ENCODE measurements around the gene PRADC1.

Gene PRADC1

GRCh38 chr2:73250872-73251846, 18.1 kb upstream of the PRADC1 start:
- Histone ChIP-seq H3K9ac (ENCODE audit: low read depth, low read length) (no peak overlapping the region), H3K27ac (ENCODE audit: low read depth, low read length) (no peak overlapping the region), H3K4me3 (ENCODE audit: low read depth, low read length) (no peak overlapping the region), H3K27me3 (ENCODE audit: control insufficient read depth, insufficient read depth, low read length) (no peaks in the 10 kb centered on the region), H3K36me3 (ENCODE audit: control insufficient read depth, insufficient read depth, low read length) (peaks cover 83% of the 10 kb centered on the region), H3K4me1 (ENCODE audit: control insufficient read depth, insufficient read depth, low read length) (peaks cover 9% of the 10 kb centered on the region; the same call in 1 of the 2 replicates), H3K9me3 (ENCODE audit: control insufficient read depth, insufficient read depth, low read length) (no peaks in the 10 kb centered on the region)

DNA sequence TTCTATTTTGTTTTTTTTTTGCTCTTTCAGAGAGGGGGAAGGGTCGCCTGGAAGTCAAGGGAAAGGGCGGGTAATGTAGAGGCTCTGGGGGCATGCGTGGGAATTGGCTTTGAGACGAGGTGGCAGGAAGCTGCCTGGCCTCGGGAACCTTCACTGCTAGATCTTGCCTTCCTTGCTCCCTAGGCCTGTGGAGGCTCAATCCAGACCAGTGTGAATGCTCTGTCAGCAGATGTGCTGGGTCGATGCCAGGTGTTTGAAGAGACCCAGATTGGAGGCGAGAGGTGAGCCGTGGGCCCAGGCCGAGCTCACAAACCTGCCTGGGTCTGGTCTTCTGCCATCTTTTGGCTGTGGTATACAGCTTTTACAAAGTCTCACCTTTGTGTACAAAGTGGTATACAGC, 16.6 kb upstream of the PRADC1 start:
- H3K4me1 ChIP-seq (ENCODE audit: control insufficient read depth, insufficient read depth, low read length): no peaks in the 10 kb centered on the region
- peaks cover 97% of the 10 kb centered on the region for H3K36me3 ChIP-seq (ENCODE audit: control insufficient read depth, insufficient read depth, low read length)
- no peak overlapping the region for H3K4me3 ChIP-seq (ENCODE audit: low read depth, low read length)
- no peaks in the 10 kb centered on the region for H3K9me3 ChIP-seq (ENCODE audit: control insufficient read depth, insufficient read depth, low read length)
- H3K9ac ChIP-seq (ENCODE audit: low read depth, low read length): no peak overlapping the region
- no peak overlapping the region for H3K27ac ChIP-seq (ENCODE audit: low read depth, low read length)
- H3K27me3 ChIP-seq (ENCODE audit: control insufficient read depth, insufficient read depth, low read length): no peaks in the 10 kb centered on the region

DNA sequence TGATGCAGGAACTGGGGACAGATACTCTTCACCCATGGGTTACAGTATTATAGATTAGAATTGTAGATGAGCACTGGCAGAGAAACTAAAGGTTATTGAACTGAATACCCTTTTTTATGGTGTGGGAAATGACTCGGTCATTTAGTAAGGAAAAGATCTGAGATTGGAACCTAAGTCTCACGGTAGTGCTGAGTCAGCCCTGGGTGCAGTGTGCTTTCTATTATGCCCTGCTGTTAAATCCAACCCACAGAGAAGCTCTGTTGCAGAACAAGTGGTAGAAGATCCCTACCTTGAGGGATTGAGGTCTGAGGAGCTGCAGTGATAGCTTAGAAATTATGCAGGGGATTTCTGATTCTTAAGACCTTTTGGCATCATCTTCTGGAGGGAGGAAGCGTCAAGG, 13.8 kb upstream of the PRADC1 start:
- Histone ChIP-seq H3K9me3 (ENCODE audit: control insufficient read depth, insufficient read depth, low read length) (no peaks in the 10 kb centered on the region), H3K27ac (ENCODE audit: low read depth, low read length) (no peak overlapping the region), H3K4me1 (ENCODE audit: control insufficient read depth, insufficient read depth, low read length) (no peaks in the 10 kb centered on the region), H3K27me3 (ENCODE audit: control insufficient read depth, insufficient read depth, low read length) (no peaks in the 10 kb centered on the region), H3K9ac (ENCODE audit: low read depth, low read length) (no peak overlapping the region), H3K4me3 (ENCODE audit: low read depth, low read length) (no peak overlapping the region), H3K36me3 (ENCODE audit: control insufficient read depth, insufficient read depth, low read length) (peaks cover 93% of the 10 kb centered on the region)

- Histone ChIP-seq H3K27me3 (ENCODE audit: control insufficient read depth, insufficient read depth, low read length) (no peaks in the 10 kb centered on the region), H3K36me3 (ENCODE audit: control insufficient read depth, insufficient read depth, low read length) (peaks cover 92% of the 10 kb centered on the region), H3K27ac (ENCODE audit: low read depth, low read length) (peak overlapping the region; percentile 1), H3K9ac (ENCODE audit: low read depth, low read length) (no peak overlapping the region), H3K9me3 (ENCODE audit: control insufficient read depth, insufficient read depth, low read length) (no peaks in the 10 kb centered on the region), H3K4me1 (ENCODE audit: control insufficient read depth, insufficient read depth, low read length) (no peaks in the 10 kb centered on the region), H3K4me3 (ENCODE audit: low read depth, low read length) (no peak overlapping the region)
Measured at GRCh38 chr2:73244580-73244979, 11.5 kb upstream of the PRADC1 start.

DNA sequence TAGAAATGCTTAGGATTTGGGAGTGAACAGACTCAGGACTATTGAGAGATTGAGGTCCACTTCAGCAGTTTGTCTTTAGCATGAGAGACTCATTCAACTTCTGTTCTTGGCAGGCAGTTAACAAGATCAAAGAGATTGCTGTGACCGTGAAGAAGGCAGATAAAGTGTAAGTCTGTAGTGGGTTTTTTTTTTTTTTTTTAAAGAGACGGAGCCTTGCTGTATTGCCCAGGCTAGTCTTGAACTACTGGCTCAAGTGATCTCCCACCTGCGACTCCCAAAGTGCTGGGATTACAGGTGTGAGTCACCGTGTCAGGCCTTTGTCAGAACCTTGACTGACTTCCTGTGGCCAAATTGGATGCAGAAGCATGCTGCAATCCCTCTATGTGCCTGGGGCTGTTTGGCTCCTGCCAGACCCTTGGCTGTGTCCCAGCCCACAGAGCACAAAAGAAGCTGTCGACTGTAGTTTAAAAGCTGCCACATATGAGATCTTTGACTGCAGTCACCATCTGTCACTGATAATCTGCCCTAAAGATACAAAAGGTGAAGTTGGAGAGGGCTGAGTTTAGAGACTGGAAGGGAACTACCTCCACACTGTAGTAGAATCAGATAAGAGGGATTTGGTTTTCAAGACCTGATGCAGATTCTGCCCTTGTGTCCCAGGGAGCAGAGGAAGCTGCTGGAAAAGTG, 11.0 kb upstream of the PRADC1 start:
- Histone ChIP-seq H3K4me3 (ENCODE audit: low read depth, low read length) (no peak overlapping the region), H3K27me3 (ENCODE audit: control insufficient read depth, insufficient read depth, low read length) (no peaks in the 10 kb centered on the region), H3K4me1 (ENCODE audit: control insufficient read depth, insufficient read depth, low read length) (no peaks in the 10 kb centered on the region), H3K27ac (ENCODE audit: low read depth, low read length) (peak overlapping the region; percentile 43), H3K9me3 (ENCODE audit: control insufficient read depth, insufficient read depth, low read length) (no peaks in the 10 kb centered on the region), H3K9ac (ENCODE audit: low read depth, low read length) (no peak overlapping the region), H3K36me3 (ENCODE audit: control insufficient read depth, insufficient read depth, low read length) (peaks cover 92% of the 10 kb centered on the region)

GRCh38 chr2:73239776-73240175, 6.7 kb upstream of the PRADC1 start:
- Histone ChIP-seq H3K4me3 (ENCODE audit: low read depth, low read length) (no peak overlapping the region), H3K4me1 (ENCODE audit: control insufficient read depth, insufficient read depth, low read length) (peaks cover 28% of the 10 kb centered on the region), H3K36me3 (ENCODE audit: control insufficient read depth, insufficient read depth, low read length) (peaks cover 71% of the 10 kb centered on the region), H3K27me3 (ENCODE audit: control insufficient read depth, insufficient read depth, low read length) (no peaks in the 10 kb centered on the region), H3K27ac (ENCODE audit: low read depth, low read length) (no peak overlapping the region), H3K9ac (ENCODE audit: low read depth, low read length) (no peak overlapping the region), H3K9me3 (ENCODE audit: control insufficient read depth, insufficient read depth, low read length) (no peaks in the 10 kb centered on the region)

DNA sequence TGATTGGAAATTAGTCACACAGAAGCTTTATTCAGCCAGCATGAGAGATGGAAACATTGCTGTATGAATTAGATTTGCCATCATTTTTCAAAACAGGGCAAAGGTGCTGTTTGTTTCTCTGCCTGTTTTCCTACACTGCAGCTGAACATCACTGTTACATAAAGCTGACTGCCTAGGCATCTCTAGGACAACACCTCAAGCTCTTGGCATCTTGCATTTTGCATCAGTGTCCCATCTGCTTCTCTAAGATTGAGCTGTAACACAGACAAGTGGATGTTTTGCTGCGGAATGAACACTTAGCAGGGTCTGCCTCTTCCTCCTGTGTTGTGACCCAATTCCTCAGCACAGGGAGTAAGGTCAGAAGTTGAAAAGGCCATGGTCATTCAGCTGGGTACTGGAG, 5.9 kb upstream of the PRADC1 start:
- peaks cover 63% of the 10 kb centered on the region for H3K36me3 ChIP-seq (ENCODE audit: control insufficient read depth, insufficient read depth, low read length)
- no peaks in the 10 kb centered on the region for H3K9me3 ChIP-seq (ENCODE audit: control insufficient read depth, insufficient read depth, low read length)
- H3K4me1 ChIP-seq (ENCODE audit: control insufficient read depth, insufficient read depth, low read length): peaks cover 28% of the 10 kb centered on the region
- no peaks in the 10 kb centered on the region for H3K27me3 ChIP-seq (ENCODE audit: control insufficient read depth, insufficient read depth, low read length)
- no peak overlapping the region for H3K9ac ChIP-seq (ENCODE audit: low read depth, low read length)
- no peak overlapping the region for H3K4me3 ChIP-seq (ENCODE audit: low read depth, low read length)
- no peak overlapping the region for H3K27ac ChIP-seq (ENCODE audit: low read depth, low read length)

DNA sequence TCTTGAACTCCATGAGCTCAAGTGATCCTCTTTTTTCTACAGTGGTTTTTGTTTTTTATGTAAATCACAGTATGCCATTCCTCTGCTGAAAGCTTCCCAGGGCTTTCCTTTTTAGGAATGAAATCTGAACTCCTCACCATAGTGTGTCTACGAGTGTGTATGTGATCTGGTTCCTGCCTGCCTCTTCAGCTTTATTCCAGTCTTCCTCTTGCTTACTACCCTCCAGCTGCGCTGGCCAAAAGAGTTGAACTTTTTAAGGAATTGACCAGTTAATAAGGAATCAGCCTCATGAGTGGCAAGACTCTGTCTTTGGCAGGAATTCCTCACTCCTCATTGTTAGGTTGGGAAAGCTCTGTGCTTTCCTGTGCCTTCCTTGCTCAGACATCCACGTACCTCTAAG, 5.1 kb upstream of the PRADC1 start:
- H3K36me3 ChIP-seq (ENCODE audit: control insufficient read depth, insufficient read depth, low read length): peaks cover 54% of the 10 kb centered on the region
- peaks cover 28% of the 10 kb centered on the region for H3K4me1 ChIP-seq (ENCODE audit: control insufficient read depth, insufficient read depth, low read length)
- H3K9me3 ChIP-seq (ENCODE audit: control insufficient read depth, insufficient read depth, low read length): no peaks in the 10 kb centered on the region
- peak overlapping the region; percentile 60 for H3K9ac ChIP-seq (ENCODE audit: low read depth, low read length)
- H3K27ac ChIP-seq (ENCODE audit: low read depth, low read length): peak overlapping the region; percentile 91
- H3K4me3 ChIP-seq (ENCODE audit: low read depth, low read length): 0 out of 2 replicates have a peak overlapping the region, but pooled peaks have one; percentile 36
- no peaks in the 10 kb centered on the region for H3K27me3 ChIP-seq (ENCODE audit: control insufficient read depth, insufficient read depth, low read length)

DNA sequence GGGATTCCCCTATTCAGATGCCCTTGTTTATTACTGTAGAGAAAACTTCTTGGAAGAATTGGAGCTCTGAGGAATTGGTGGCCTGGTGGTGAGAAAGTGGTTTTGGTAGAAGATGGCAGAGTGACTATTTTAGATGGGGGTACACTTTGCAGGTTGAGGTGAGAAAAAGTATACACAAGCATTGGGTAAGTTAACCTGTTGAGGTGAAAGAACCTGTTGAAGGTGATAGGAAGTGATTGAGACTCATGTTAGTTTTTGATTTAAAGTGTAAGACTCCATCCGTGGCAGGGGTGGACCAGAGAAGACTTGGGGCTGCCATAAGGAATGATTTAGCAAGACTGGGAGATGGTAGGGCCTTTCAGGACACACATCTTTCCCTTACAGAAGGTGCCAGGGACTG, 4.1 kb upstream of the PRADC1 start:
- Histone ChIP-seq H3K27me3 (ENCODE audit: control insufficient read depth, insufficient read depth, low read length) (no peaks in the 10 kb centered on the region), H3K4me3 (ENCODE audit: low read depth, low read length) (no peak overlapping the region), H3K36me3 (ENCODE audit: control insufficient read depth, insufficient read depth, low read length) (peaks cover 46% of the 10 kb centered on the region), H3K9me3 (ENCODE audit: control insufficient read depth, insufficient read depth, low read length) (no peaks in the 10 kb centered on the region), H3K27ac (ENCODE audit: low read depth, low read length) (peak overlapping the region; percentile 91), H3K4me1 (ENCODE audit: control insufficient read depth, insufficient read depth, low read length) (peaks cover 28% of the 10 kb centered on the region), H3K9ac (ENCODE audit: low read depth, low read length) (no peak overlapping the region)

- Histone ChIP-seq H3K27me3 (ENCODE audit: control insufficient read depth, insufficient read depth, low read length) (no peaks in the 10 kb centered on the region), H3K27ac (ENCODE audit: low read depth, low read length) (no peak overlapping the region), H3K4me3 (ENCODE audit: low read depth, low read length) (peak overlapping the region; percentile 94), H3K36me3 (ENCODE audit: control insufficient read depth, insufficient read depth, low read length) (peaks cover 36% of the 10 kb centered on the region), H3K9ac (ENCODE audit: low read depth, low read length) (peak overlapping the region; percentile 93), H3K4me1 (ENCODE audit: control insufficient read depth, insufficient read depth, low read length) (peaks cover 28% of the 10 kb centered on the region), H3K9me3 (ENCODE audit: control insufficient read depth, insufficient read depth, low read length) (no peaks in the 10 kb centered on the region)
Measured at GRCh38 chr2:73235315-73236028, 2.4 kb upstream of the PRADC1 start.

Data from HUES48 (cell line).